GM08714 (cell line): ENCODE measurements around the gene ZIC2.

Experiments
- H3K4me3 ChIP-seq: fragments of 200-500 bp; sonication (Bioruptor generic); 2 replicates; pipeline ENCODE4 v1.5.1; 2014; ENCODE audit warnings: mild to moderate bottlenecking, low read length, inconsistent platforms
- ZNF274 ChIP-seq: IDR thresholded peaks from 2 replicates; pipeline ENCODE4 v1.6.1; 2012; ENCODE audit warnings: mild to moderate bottlenecking, low read depth, low read length

Gene ZIC2

DNA sequence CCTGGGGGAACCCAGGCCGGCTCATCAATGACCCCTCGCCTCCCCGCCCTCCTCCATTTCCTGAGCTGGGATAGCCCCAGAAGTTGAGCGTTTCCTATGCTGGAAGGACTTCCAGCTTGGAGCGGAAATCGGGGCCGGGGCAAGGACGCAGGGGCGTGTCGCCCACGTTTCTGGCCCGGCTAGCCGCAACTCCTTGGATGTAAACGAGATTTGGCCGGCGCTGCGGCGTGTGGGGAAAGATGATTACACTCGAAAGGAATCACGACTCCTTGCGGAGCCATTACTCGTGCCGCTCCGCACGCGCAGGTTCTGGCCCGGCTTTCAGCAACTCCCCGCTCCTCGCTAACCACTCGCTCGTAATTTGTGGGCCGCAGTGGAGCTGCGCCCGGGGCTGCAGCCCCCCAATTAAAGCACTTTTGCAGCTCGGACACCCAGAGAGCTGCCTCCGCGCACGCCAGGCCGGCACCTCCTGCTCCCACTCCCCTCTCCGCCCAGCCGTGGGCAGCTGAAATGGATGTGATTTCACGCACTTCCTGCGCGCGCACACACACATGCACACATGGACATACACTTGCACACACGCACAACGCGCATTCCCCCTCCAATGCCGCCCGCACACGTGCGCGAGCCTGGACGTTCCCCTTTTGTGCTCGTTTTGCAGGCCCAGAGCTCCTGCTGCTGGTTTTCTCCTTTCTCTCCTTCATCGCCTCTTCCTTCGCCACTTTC is 25.7 kb upstream of the ZIC2 start:
- no peak overlapping the region for H3K4me3 ChIP-seq

DNA sequence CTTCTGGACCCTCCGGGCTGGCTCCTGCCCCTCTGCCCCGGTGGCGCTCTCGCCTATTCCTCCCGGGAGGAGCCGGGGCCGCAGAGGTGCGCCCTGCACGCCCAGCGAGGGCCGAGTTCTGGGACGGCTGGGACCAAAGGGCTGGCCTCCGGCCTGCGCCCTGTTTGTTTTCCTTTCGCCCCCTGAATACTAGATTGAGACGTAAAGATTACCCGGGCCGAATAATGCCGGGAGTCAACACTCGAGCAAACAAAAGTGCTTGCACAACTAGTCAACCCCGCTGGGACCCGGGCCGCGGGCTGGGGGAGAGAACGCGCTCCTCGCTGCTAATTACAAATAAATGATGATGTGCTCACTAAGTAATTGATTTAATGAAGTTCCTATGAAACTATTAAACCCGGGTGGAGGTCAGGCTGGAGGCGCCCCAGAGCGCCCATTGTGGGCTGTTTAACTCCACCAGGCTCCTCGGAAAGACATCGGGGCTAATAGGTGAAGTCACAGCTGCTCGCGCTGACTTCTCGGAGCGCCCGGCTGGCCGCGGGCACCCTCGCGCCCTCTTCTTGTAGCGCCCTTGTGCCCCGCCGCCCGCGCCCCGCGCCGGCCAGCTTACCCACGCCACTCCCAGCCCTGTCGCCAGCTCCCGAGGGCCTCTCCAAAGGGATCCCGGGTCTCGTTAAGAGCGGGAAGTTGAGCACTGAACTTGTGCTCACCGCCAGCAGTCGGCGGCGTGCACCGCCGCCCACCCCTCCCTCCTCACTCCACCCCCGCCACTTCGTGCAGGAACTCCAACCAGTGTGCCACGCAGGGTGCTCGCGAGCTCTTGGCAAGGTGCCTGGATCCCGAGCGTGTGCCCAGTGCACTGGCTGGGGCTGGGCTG is 24.9 kb upstream of the ZIC2 start:
- H3K4me3 ChIP-seq: no peak overlapping the region
- no peak for TF ChIP-seq ZNF274

More for the DNA sequence above, 25.7 kb upstream of the ZIC2 start:
- no peak for TF ChIP-seq ZNF274

DNA sequence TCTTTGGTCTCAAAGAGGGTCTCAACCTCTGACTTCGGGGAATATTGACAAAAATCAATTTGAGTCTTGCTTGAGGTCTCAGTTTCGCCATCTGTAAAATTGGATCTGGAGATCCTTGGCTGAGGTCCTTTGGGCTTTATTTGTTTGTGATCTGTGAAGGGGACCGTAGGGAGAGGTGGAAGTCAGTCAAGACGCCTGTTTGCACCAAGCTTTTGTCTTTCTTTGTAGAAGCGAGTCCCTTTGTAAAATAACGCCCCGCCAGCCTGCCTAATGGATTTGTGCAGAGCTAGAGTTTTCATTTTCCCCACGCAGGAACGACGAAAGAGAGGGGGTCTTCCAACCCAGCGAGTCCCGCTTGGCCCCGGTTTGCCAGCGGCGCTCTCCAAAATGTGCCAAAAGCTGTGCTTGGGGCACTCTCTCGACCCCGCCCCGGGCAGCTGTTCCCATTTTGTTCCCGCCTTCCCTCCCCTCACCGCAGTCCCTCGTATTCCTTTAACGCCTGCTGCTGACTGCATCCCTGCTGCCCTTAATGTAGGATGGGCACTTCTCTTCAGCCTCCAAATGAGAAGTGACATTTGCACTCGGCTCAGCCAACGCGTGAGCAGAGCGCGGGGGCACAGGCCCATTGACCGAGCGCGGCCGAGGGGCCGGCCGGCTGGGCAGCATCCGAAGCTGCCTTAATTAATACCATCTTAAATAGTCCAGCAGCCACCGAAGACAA is 23.0 kb upstream of the ZIC2 start:
- no peak for TF ChIP-seq ZNF274
- no peak overlapping the region for H3K4me3 ChIP-seq

DNA sequence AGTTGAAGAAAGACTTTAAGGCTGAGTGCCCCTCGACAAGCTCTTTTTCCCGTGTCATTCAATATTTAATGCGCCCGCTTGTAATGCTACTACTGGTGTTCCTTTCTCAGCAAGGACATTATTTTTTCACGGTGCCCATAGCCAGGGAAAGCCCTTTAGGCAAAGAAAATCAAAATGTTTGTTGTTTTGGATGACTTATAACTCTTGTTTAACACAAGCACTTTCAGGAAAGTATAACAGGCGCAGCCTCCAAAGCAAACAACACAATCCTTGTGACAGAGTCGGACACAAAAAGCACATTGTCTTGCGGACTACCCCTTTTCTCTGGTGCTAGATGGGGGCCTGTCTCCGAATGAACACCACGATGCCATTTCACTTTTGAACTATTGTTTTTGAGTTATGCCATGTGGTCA is 22.5 kb upstream of the ZIC2 start:
- TF ChIP-seq ZNF274: no peak
- no peak overlapping the region for H3K4me3 ChIP-seq

DNA sequence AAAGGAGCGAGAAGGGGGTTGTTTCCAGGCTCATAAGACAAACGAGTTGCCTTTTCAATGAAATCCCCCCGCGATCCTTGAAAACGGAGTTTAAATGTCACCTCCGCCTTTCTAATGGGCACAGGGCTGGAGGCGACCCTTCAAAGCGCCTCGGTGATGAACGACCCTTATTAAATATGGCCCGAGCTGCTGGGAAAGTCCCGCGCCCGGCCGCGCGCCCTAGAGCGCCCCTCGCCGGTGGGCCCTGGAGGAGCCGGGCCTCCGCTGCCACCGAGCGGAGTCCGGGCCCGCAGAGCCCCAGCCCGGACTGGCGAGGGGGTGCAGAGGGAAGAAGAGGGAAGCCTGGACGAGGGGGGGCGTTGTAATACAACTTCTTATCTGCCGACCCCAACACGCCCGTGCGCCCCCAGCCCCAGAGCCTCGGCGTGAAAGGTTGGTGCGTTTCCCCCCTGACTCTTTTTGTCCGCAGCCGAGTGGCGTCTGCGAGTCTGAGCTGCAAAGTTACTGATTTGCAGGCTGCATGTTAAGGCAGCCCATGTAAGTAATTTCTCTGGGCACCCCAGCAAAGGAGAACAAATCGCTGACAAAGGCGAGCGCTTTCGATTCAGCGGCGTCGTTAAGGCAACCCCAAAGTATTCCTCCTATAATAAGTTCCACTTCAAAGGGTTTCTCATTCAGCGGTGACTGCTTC is 21.9 kb upstream of the ZIC2 start:
- H3K4me3 ChIP-seq: no peak overlapping the region
- no peak for TF ChIP-seq ZNF274

DNA sequence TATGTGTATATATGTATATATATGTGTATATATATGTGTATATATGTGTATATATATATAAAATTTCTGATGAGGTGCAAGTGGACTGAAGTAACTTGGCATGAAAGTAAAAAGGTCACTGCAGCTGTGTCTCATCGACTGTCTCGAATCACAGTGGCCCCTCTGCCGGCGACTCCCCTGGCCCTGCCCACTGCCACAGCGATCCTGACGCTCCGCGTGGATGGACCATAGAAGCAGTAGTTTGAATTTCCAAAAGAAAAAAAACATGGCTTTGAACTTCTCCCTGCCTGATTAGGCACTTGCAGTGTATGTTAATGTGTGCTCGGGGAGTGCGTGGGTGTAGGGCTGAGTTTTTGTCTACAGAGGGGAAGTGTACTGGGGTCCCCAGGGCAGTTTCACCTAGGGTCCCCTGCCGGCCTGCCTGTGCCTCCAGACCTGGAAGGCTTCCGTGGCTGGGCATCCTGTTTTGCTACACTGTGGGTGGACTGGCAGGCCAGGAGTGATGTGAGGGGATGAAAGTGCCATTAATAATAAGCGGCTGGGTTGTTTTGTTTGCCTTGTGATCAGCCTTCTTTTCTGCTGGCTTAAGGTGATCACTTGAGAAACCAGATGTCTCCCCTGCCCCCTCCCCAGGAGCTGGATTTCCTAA is 20.8 kb upstream of the ZIC2 start:
- no peak for TF ChIP-seq ZNF274
- H3K4me3 ChIP-seq: no peak overlapping the region

DNA sequence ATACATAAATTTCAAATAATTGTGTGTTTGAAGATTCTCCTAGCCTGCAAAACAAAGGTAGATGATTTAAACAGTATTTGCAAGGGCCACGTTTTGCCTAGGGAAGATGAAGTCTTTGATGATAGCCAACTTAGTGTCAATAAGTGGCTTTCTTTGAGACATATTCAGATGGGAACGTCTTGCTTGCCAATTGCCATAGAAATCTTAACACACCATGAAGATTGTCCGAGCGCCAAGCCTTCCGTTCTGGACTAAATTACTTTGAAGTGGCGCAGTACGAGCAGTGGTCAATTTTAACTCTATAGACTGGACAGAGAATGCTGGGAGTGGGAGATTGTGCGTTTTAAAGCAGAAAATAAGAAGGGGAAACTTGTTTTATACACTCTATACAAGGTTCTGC is 19.9 kb upstream of the ZIC2 start:
- no peak overlapping the region for H3K4me3 ChIP-seq
- TF ChIP-seq ZNF274: no peak

DNA sequence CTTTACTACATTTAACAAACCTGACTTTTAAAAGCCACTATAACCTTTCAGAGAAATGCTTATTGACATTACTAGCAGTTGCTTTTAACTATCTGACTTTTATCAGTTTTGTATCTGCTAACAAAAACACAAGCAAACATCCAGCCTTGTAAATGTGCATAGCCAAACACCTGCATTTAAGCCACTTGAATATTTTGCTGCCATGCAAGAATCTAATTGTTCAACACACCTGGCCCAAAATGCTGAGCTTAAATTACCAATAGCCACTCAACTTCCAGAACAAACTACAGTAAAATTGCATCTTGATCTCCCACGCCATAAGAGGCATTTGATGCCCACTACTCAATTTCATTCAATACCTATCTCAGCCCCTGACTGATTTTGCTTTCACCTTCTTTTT is 19.3 kb upstream of the ZIC2 start:
- H3K4me3 ChIP-seq: no peak overlapping the region
- TF ChIP-seq ZNF274: no peak

DNA sequence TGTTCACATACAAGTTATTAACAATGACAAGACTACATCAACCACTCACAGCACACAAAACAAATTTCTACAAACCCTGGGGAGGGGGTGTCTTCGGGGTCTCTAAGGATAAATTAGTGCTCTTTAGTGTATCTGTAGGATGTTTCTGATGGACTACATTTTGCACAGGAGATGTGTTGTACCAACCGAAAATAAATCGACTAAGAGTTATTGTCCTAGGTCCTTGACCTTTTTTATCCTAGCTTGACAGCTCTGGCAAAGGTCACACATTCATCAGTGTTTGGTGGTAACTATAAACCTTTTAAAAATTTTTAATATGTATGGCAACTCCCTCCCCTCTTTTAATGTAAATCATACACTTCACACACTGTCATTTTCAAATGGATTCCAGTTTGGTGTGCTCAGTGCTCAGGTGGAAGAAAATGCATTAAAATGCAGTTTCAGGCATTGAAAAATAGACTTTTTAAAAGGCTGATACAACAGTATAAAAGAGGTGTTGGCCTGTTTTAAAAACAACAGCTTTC is 17.7 kb upstream of the ZIC2 start:
- no peak for TF ChIP-seq ZNF274
- no peak overlapping the region for H3K4me3 ChIP-seq

DNA sequence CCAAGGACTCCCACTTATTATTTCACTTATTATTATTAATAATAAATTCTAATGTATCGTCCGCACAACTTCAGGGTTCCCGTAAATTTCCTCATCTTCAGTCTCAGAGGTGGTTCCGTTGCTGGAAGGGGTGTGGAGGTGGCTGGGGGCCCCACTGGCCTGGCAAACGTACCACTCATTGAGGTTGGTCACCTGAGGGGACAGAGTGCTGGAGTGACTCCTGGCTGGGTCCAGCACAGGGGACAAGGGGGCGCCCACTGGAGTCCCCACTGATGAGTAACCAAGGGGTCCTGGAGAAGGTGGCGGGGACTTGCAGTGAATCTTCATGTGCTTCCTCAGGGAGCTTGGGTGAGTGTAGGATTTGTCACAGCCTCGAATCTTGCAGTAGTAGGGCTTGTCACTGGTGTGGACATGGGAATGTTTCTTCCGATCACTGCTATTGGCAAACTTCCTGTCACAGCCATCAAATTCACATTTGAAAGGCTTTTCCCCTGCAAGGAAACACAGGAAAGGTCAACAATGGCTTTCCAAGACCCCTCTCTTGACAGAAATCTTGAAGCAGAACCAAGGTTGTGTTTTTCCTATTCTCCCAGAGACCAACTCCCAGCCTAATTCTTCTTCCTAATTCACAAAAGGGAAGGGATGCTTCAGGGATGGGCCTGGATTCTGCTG is 16.1 kb upstream of the ZIC2 start:
- H3K4me3 ChIP-seq: no peak overlapping the region
- TF ChIP-seq ZNF274: no peak

DNA sequence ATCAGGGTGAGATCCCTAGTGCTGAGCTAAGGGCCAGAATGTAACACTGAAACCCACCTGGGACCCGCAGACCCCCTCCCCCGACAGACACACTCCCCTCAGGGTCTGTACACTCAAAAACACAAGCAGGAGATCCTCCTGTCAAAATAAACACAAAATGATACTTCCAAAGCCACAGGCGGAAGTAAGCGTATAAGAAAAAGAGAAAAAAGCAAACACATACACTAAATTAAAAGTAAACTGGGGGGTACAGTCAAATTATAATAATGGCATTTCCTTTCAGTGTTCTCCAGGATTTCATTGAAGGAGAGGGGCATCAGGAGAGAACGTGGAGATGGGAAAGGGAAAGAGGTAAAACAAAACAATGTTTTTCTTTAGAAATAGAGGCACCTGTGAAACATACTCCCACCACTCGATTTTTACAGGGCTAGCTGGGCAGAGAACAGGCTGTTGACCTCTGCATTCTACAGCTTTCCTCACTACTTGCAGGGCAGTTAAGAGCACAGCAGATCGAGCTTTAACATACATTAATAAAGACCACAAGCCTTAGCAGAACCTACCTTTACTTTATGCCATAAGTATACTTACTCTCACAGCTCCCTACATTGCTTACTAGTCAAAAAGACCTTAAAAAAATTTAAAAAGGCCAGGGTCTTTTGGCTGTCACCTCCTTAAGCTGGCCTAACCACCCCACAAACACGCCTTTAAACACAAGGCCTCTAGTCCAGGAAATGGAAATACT is 15.3 kb upstream of the ZIC2 start:
- no peak for TF ChIP-seq ZNF274
- no peak overlapping the region for H3K4me3 ChIP-seq

DNA sequence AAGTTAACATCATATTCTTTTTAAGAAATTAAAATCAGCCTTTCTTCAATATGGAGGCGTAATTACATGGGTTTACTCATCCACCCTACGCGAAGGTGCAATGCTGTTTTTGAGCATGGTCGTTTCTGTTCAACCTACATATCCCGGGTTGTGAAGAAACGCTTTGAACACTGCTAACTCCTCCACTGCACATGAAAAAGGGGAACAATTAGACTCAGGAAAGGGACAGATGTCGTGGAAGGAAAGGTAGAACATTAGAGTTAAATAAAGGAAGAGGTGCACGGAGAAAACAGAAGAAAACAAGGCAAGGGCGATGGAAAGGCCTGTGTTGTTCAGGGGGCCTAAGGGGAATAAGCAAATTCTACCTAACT is 14.1 kb upstream of the ZIC2 start:
- TF ChIP-seq ZNF274: no peak
- no peak overlapping the region for H3K4me3 ChIP-seq

DNA sequence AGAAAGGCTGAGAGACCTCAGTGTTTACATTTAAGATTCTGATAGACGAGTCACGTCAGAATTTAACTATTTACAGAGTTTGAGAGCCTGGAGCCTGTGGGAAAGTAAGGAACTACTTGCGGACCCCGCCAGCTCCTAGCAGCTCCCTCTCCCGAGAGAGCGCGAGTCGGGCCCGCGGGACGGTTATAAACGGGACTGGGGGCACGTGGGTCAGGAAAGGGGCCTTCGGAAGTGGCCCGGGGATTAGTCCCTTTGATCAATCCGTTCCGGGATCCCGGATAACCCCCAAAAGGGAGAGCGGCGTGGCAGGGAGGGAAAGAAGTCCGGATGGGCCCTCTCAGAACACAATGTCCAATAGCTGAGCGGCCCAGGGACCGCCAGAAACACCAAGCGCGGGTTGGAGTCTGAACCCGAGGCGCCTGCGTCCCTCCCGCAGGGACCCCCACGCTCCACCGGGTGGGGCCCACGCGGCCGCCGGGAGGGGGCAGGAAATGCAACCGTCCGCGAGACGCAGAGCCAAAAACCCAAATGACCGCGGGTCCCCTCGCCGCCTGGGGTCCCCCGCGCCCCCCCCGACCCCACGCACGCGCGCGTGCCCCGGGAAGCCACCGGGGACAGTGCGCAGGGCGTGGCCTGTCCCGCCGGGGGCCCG is 13.6 kb upstream of the ZIC2 start:
- TF ChIP-seq ZNF274: no peak
- H3K4me3 ChIP-seq: no peak overlapping the region
